Lower leg skin (tissue), 4 donors: ENCODE data around the gene MVB12B. TPM values are rescaled to one million over a fixed set of nuclear protein-coding genes. Genes with fewer than 3 reads are reported as not detected.

ENCODE experiments used
- DNase-seq, 2 donors: peaks; one replicate each; pipeline ENCODE4 v3.0.0-alpha.2; 2019; ENCODE audit warnings: low spot score in 2 of 2
- H3K4me3 ChIP-seq: fragments of 200-600 bp; sonication (generic); 2 replicates; pipeline ENCODE4 v1.5.1; 2017; ENCODE audit warnings: mild to moderate bottlenecking, low read depth; ENCODE audit not compliant: poor library complexity, severe bottlenecking
- CTCF ChIP-seq, 3 donors: fragments of 450-650 bp; IDR thresholded peaks; one replicate each; pipeline ENCODE4 v1.5.1; 2016; ENCODE audit warnings: antibody characterized with exemption in 3 of 3, mild to moderate bottlenecking in 3 of 3, moderate library complexity in 2 of 3
- POLR2A ChIP-seq, 2 donors: fragments of 450-650 bp; IDR thresholded peaks; one replicate each; pipeline ENCODE4 v1.6.1; 2016 to 2017; ENCODE audit warnings: antibody characterized with exemption in 2 of 2, mild to moderate bottlenecking in 1 of 2, moderate library complexity in 1 of 2
- WGBS, 2 donors: methylation state at CpG; one replicate each; pipeline ENCODE4 v1.1.5; 2018; 5-methylcytosine and 5-hydroxymethylcytosine counted together
- intact Hi-C: fragments of 100-400 bp; cut with DNase I; formaldehyde crosslinking; loops from one replicate; pipeline ENCODE4 v1.15.0; 2023; ENCODE audit warnings: low total_unique reads
- total RNA-seq, 4 donors: library from RNA; depleted of rRNA; stranded (reverse); fragments of >200 nt; gene quantifications; one replicate each; pipeline ENCODE4 v1.1.0, GENCODE V29; 2016

The MVB12B gene
- total RNA-seq, 4 donors from 2014 or later, result 8.6 to 12.5 (median 10.9) TPM

DNA sequence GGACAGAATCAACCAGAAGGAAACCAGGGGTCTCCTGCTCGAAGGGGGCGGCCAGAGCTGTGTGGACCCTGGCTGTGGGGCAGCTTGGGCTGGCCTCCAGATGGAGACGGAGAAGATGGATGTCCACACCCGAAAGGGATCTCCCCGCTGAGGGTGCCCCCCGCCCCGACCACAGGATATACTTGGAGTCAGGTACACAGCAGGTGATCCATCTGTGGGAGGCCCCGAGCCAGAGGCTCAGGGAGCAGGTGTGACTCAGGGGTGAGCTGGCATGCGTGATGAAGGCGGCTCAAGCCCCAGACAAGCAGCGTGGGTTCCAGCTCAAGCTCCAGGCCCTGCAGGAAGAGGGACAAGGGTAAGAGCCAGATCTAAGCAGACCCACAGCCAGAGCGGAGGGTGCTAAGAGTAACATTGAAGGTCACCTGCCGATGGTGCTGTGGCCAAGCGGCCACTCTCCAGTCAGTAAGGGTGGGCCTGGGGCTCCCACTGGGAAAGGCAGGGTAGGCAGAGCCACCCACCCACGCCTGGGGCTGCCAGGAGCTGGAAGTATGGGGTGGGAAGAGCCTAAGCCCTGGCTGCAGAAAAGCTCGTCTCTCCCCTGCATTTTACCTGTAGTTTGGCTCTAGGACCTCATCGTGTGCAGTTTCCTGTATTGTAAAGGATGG lies 30.6 kb upstream of the MVB12B start:
- intact Hi-C loops, result no loop called here
- H3K4me3 ChIP-seq, result no peak overlapping the region
- TF ChIP-seq CTCF (IDR thresholded peaks at IDR 0.05) (no peak), POLR2A (IDR thresholded peaks at IDR 0.05) (no peak)
- DNase-seq, result peak in 1 of 2 donors; percentile 76
- WGBS, 2 donors, result 74 to 77% methylated on average over 17 of the region's 17 CpGs

GRCh38 chr9:126296687-126297086 lies 29.9 kb upstream of the MVB12B start:
- intact Hi-C loops, result no loop called here
- 91 to 93% methylated on average over 6 of the region's 6 CpGs for WGBS, 2 donors
- peak in 1 of 2 donors; percentile 63 for DNase-seq
- H3K4me3 ChIP-seq, result no peak overlapping the region
- no peak for TF ChIP-seq CTCF (IDR thresholded peaks at IDR 0.05)
- no peak for TF ChIP-seq POLR2A (IDR thresholded peaks at IDR 0.05)

GRCh38 chr9:126297661-126298060 lies 29.0 kb upstream of the MVB12B start:
- no peak for TF ChIP-seq POLR2A (IDR thresholded peaks at IDR 0.05)
- no peak for TF ChIP-seq CTCF (IDR thresholded peaks at IDR 0.05)
- intact Hi-C loops, result no loop called here
- DNase-seq, result peak in 1 of 2 donors; percentile 82

DNA sequence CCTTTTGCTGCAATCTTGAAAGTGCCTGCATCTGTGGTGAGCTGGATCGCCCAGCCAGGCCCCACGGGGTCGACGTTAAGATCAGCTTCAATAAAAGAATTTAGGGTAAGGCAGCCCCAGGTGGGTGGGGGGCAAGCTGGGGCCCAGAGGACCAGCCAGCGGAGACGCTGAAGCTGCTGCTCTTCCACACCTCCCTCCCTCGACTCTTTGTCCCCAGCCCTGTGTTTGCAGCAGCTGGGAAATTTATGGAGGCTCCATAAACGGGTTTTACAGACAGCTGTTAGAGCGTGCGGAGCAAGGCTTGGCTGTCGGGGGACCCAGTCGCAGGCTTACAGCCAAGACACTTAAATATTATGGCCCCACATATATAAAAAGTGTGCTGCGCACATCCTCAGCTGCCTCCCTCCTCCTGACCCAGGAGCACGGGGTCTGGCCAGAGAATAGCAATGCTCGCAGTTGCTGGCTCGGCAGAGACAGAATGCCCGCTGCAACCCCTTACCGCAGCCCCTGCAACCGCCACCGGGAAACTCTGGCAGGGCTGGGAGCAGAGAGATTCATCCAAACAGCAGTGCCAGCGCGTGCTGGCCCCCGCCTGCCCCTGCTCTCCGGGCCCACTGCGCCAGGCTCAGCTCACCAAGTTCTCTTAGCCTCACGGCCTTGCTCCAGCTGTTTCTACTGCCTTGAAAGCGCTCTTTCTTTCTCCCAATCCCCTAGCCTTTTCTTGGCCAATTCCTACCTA lies 28.4 kb upstream of the MVB12B start:
- no peak overlapping the region for H3K4me3 ChIP-seq
- intact Hi-C loops, result no loop called here
- DNase-seq, result peak in 1 of 2 donors; percentile 78
- TF ChIP-seq CTCF (IDR thresholded peaks at IDR 0.05), result no peak
- TF ChIP-seq POLR2A (IDR thresholded peaks at IDR 0.05), result no peak
- WGBS, 2 donors, result 51 to 63% methylated on average over 26 to 27 of the region's 27 CpGs

More at GRCh38 chr9:126297661-126298060, 29.0 kb upstream of the MVB12B start:
- no peak overlapping the region for H3K4me3 ChIP-seq
- WGBS, 2 donors, result 78 to 84% methylated on average over 7 of the region's 7 CpGs

GRCh38 chr9:126299706-126300276 lies 26.8 kb upstream of the MVB12B start:
- DNase-seq, result peak in 1 of 2 donors; percentile 39
- intact Hi-C loops, result loop anchor here (5.0 kb wide), 2 partner anchors 98 to 183 kb away; no protein-coding TSS in a partner anchor

More at GRCh38 chr9:126299706-126300276, 26.8 kb upstream of the MVB12B start:
- WGBS, 2 donors, result 77 to 80% methylated on average over 7 of the region's 7 CpGs
- H3K4me3 ChIP-seq, result no peak overlapping the region
- TF ChIP-seq POLR2A (IDR thresholded peaks at IDR 0.05) (no peak), CTCF (IDR thresholded peaks at IDR 0.05) (no peak)
